ENCODE measurements around the gene S1PR3.
A peak's percentile ranks its signal among the peaks of the same experiment; 100 is the strongest.

DNA sequence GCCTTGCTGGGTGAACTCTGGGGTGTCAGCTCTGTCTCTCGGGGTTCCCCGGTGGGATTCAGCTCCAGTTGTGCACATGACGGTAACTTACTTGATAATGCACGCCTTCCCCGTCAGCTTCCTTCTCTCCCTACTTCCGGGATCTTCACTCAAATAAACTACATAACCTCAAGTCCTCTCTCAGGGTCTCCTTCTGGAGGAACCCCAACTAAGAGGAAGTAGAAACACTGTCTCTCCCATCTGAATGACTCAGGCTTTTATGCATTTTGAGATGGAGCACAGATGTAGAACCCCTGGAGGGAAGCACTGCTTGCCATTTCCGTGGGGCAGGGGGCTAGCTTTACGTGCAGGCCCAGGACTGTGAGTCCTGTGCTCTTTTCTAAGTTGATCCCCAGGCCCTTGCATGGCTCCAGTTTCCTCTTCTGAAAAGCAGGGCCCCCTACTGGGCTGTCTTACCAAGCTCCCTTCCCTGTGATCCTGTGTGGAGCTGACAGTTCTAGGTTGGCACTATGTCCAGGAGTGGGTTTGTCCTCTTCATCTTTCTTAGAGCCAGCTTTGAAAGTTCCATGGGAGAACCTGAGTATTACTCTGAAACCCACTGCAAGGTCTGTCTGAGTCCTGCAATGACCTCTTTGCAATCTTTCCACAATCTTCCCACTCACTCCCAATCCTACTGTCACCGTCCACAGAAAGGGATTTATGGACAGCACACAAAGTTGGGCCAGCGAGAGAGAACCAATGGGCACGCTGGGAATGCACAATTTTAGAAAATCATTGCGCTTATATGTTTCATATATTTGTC is 17.7 kb downstream of the S1PR3 start:
- TF ChIP-seq, protein P1, sequence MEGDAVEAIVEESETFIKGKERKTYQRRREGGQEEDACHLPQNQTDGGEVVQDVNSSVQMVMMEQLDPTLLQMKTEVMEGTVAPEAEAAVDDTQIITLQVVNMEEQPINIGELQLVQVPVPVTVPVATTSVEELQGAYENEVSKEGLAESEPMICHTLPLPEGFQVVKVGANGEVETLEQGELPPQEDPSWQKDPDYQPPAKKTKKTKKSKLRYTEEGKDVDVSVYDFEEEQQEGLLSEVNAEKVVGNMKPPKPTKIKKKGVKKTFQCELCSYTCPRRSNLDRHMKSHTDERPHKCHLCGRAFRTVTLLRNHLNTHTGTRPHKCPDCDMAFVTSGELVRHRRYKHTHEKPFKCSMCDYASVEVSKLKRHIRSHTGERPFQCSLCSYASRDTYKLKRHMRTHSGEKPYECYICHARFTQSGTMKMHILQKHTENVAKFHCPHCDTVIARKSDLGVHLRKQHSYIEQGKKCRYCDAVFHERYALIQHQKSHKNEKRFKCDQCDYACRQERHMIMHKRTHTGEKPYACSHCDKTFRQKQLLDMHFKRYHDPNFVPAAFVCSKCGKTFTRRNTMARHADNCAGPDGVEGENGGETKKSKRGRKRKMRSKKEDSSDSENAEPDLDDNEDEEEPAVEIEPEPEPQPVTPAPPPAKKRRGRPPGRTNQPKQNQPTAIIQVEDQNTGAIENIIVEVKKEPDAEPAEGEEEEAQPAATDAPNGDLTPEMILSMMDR (IDR thresholded peaks at IDR 0.05; ENCODE audit: low read length): peak; percentile 26; the same call in 1 of the 2 replicates
- TF ChIP-seq EZH2 (IDR thresholded peaks at IDR 0.05; ENCODE audit: borderline replicate concordance, low read length): no peak

Data from OCI-LY1 (cell line).